Panc1 (cell line): Measurements from ENCODE around the gene ITGB2. TPM values are rescaled to one million over a fixed set of nuclear protein-coding genes. Genes with fewer than 3 reads are reported as not detected.

ENCODE experiments used
- ATAC-seq: fragments of 200-7000 bp; cut with Tn5 transposase; 2 replicates; pipeline ENCODE4 v1.9.1; 2020; ENCODE audit warnings: mild to moderate bottlenecking, moderate library complexity
- BruUV-seq: library from RNA; stranded (reverse); fragments of 400-500 nt; replicated peaks from 2 replicates; lab custom pipeline; 2021; lab: Mats Ljungman, UMichigan
- CTCF ChIA-PET: fragments of 300-600 bp; sonication (Branson Sonifier 250); formaldehyde crosslinking; loops from one replicate; lab custom pipeline; 2022; ENCODE audit warnings: antibody characterized with exemption; lab: Charles Lee
- POLR2A ChIA-PET: fragments of 300-600 bp; sonication (Branson Sonifier 250); formaldehyde crosslinking; loops from one replicate; lab custom pipeline; 2022; ENCODE audit warnings: antibody characterized with exemption; lab: Charles Lee
- DNase-seq: peaks from one replicate; pipeline ENCODE4 v3.0.0-alpha.2; 2010; ENCODE audit warnings: low read depth, low spot score
- H3K27ac ChIP-seq: 2 replicates; pipeline ENCODE4 v1.5.1; 2011; ENCODE audit warnings: mild to moderate bottlenecking, low read length, inconsistent platforms
- H3K27me3 ChIP-seq: fragments of 200-500 bp; sonication (Bioruptor generic); 2 replicates; pipeline ENCODE4 v1.6.0; 2014; ENCODE audit warnings: low read length, inconsistent platforms; ENCODE audit not compliant: control insufficient read depth, insufficient read depth
- H3K36me3 ChIP-seq: fragments of 200-500 bp; sonication (Bioruptor generic); 2 replicates; pipeline ENCODE4 v1.5.1; 2014; ENCODE audit warnings: inconsistent platforms, mild to moderate bottlenecking, low read length, moderate library complexity; ENCODE audit not compliant: control insufficient read depth, insufficient read depth
- H3K4me1 ChIP-seq: 2 replicates; pipeline ENCODE4 v1.5.1; 2011; ENCODE audit warnings: inconsistent platforms, mild to moderate bottlenecking, low read length, moderate library complexity; ENCODE audit not compliant: control insufficient read depth, insufficient read depth
- H3K4me3 ChIP-seq, 2 experiments: 2 replicates each; pipeline ENCODE4 v1.5.1; 2011 to 2012; ENCODE audit warnings: low read depth in 2 of 2, low read length in 2 of 2, mild to moderate bottlenecking in 2 of 2, inconsistent platforms in 1 of 2, moderate library complexity in 1 of 2
- H3K9me3 ChIP-seq: fragments of 200-500 bp; sonication (Bioruptor generic); 2 replicates; pipeline ENCODE4 v1.5.1; 2014; ENCODE audit warnings: low read depth, mild to moderate bottlenecking, inconsistent platforms, low read length, moderate library complexity; ENCODE audit not compliant: control insufficient read depth, insufficient read depth
- POLR2AphosphoS5 ChIP-seq: IDR thresholded peaks from 2 replicates; pipeline ENCODE4 v1.6.1; 2012; ENCODE audit warnings: mild to moderate bottlenecking, low read depth, low read length, moderate library complexity
- SIN3A ChIP-seq: IDR thresholded peaks from 2 replicates; pipeline ENCODE4 v1.6.1; 2012; ENCODE audit warnings: low read depth, mild to moderate bottlenecking, low read length, moderate library complexity, borderline replicate concordance; ENCODE audit not compliant: insufficient read depth
- TCF7L2 ChIP-seq: IDR thresholded peaks from 2 replicates; pipeline ENCODE4 v1.6.1; 2011; ENCODE audit warnings: mild to moderate bottlenecking, low read depth, low read length, inconsistent platforms
- in situ Hi-C: cut with HindIII; loops from 2 replicates; pipeline ENCODE4 v1.10.0; 2016; ENCODE audit warnings: low sequenced_read_pairs, low pct_unique_long_range_greater_than_20kb
- intact Hi-C: fragments of 100-400 bp; cut with micrococcal nuclease; formaldehyde crosslinking; loops from one replicate; pipeline ENCODE4 v1.10.0; 2022; ENCODE audit not compliant: unreplicated experiment
- total RNA-seq: library from RNA; stranded (reverse); gene quantifications from one replicate; pipeline ENCODE4 v1.2.1, GENCODE V29; 2021; ENCODE audit not compliant: unreplicated experiment
- TF ChIP-seq, protein P1 (sequence below), 2 experiments: IDR thresholded peaks; 2 replicates each; pipeline ENCODE4 v1.6.1; 2011 to 2012; ENCODE audit warnings: low read depth in 2 of 2, control low read depth in 1 of 2, low read length in 1 of 2, mild to moderate bottlenecking in 1 of 2, moderate library complexity in 1 of 2; ENCODE audit not compliant: insufficient read depth in 1 of 2
- TF ChIP-seq, protein P2 (sequence below): fragments of 450-650 bp; IDR thresholded peaks from 2 replicates; pipeline ENCODE4 v1.5.1; 2017; ENCODE audit warnings: mild to moderate bottlenecking

Gene ITGB2
- total RNA-seq, 1 experiment from 2014 or later: 3.0 TPM

DNA sequence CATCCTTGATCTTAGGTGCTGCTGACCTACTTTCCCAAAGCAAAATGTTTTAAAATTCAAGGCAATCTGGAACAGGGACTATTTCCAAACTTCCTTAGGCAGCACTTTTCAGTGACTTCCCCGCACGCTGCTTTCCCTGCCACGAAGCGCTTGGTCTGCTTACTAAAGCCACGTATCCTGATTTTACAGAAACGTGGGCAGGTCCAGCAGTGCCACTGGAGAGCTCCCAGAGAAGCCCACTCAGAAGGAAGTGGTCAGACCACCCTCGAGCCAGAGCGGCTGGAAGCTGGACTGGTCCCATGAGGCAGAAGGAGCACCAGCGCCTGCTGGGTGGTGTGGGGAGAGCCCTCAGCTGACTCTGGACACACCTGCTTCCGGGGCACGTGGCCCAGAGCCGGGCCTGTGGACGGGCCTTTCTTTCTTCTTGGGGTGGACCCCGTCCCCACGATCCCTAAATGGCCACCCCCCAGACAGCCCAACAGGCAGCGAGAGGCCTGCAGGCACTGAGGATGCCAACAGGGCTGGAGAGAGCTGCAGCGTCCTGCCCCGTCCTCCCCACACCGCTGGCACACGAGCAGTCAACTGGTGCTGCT, 70.4 kb downstream of the ITGB2 start:
- ChIA-PET POLR2A (no interaction called here), CTCF (no interaction called here)
- Histone ChIP-seq H3K4me1 (peaks cover 18% of the 10 kb centered on the region), H3K27me3 (no peaks in the 10 kb centered on the region), H3K36me3 (peaks cover 5% of the 10 kb centered on the region), H3K9me3 (no peaks in the 10 kb centered on the region), H3K27ac (no peak overlapping the region), H3K4me3 (no peak overlapping the region)
- ATAC-seq: no peak
- DNase-seq: no peak
- in situ Hi-C loops: no loop called here
- TF ChIP-seq, protein P1, sequence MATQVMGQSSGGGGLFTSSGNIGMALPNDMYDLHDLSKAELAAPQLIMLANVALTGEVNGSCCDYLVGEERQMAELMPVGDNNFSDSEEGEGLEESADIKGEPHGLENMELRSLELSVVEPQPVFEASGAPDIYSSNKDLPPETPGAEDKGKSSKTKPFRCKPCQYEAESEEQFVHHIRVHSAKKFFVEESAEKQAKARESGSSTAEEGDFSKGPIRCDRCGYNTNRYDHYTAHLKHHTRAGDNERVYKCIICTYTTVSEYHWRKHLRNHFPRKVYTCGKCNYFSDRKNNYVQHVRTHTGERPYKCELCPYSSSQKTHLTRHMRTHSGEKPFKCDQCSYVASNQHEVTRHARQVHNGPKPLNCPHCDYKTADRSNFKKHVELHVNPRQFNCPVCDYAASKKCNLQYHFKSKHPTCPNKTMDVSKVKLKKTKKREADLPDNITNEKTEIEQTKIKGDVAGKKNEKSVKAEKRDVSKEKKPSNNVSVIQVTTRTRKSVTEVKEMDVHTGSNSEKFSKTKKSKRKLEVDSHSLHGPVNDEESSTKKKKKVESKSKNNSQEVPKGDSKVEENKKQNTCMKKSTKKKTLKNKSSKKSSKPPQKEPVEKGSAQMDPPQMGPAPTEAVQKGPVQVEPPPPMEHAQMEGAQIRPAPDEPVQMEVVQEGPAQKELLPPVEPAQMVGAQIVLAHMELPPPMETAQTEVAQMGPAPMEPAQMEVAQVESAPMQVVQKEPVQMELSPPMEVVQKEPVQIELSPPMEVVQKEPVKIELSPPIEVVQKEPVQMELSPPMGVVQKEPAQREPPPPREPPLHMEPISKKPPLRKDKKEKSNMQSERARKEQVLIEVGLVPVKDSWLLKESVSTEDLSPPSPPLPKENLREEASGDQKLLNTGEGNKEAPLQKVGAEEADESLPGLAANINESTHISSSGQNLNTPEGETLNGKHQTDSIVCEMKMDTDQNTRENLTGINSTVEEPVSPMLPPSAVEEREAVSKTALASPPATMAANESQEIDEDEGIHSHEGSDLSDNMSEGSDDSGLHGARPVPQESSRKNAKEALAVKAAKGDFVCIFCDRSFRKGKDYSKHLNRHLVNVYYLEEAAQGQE (IDR thresholded peaks at IDR 0.05; ENCODE audit: insufficient read depth in 1 of 2, low read depth in 2 of 2, low read length in 1 of 2): no peak
- TF ChIP-seq, protein P2, sequence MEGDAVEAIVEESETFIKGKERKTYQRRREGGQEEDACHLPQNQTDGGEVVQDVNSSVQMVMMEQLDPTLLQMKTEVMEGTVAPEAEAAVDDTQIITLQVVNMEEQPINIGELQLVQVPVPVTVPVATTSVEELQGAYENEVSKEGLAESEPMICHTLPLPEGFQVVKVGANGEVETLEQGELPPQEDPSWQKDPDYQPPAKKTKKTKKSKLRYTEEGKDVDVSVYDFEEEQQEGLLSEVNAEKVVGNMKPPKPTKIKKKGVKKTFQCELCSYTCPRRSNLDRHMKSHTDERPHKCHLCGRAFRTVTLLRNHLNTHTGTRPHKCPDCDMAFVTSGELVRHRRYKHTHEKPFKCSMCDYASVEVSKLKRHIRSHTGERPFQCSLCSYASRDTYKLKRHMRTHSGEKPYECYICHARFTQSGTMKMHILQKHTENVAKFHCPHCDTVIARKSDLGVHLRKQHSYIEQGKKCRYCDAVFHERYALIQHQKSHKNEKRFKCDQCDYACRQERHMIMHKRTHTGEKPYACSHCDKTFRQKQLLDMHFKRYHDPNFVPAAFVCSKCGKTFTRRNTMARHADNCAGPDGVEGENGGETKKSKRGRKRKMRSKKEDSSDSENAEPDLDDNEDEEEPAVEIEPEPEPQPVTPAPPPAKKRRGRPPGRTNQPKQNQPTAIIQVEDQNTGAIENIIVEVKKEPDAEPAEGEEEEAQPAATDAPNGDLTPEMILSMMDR: no peak
- TF ChIP-seq TCF7L2 (no peak), POLR2AphosphoS5 (no peak), SIN3A (no peak)
- no TSS peak for BruUV-seq
- intact Hi-C loops: no loop called here

GRCh38 chr21:44849616-44850130, 71.0 kb downstream of the ITGB2 start:
- ChIA-PET POLR2A (no interaction called here), CTCF (no interaction called here)
- intact Hi-C loops: no loop called here
- DNase-seq (no peak), ATAC-seq (no peak)
- Histone ChIP-seq H3K4me3 (no peak overlapping the region), H3K27ac (no peak overlapping the region), H3K36me3 (peaks cover 5% of the 10 kb centered on the region), H3K27me3 (no peaks in the 10 kb centered on the region), H3K4me1 (peaks cover 18% of the 10 kb centered on the region), H3K9me3 (no peaks in the 10 kb centered on the region)
- TF ChIP-seq TCF7L2 (no peak), SIN3A (no peak), POLR2AphosphoS5 (no peak)
- TF ChIP-seq, protein P1 (IDR thresholded peaks at IDR 0.05; ENCODE audit: insufficient read depth in 1 of 2, low read depth in 2 of 2, low read length in 1 of 2): no peak
- TF ChIP-seq, protein P2: no peak
- TSS peak; percentile 79 for BruUV-seq
- in situ Hi-C loops: no loop called here
